ENCODE results near the gene TENM4. TPM values are rescaled to one million over a fixed set of nuclear protein-coding genes. Genes with fewer than 3 reads are reported as not detected.

Gene TENM4
- total RNA-seq, 8 experiments from 2014 or later, result 0.59 to 82.2 (median 24.2) TPM

DNA sequence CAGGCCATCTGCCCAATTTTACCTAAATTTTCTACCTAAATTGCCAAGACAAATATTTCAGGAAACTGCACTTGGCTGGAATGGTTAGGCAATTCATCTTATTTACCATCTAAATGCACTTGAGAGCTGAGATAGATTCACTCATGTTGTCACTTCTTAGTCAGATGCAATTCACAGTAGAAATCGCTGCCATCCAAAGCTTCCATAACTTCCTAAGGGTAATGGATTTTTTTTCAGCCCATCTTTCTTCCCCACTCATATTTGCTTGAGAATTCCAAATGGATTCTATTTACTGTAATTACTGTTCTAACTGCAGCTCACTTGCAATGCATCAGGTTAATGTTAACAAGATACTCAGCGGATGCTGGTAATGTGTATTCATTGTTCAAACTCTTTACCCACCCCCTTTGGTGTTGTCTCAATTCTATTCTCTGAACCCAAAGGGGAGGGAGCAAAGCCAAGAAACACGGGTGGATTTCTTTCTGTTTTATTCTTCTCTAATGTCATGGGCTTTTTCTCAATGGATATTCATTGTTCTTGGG lies 96.0 kb downstream of the TENM4 start:
- peak in 4 of 8 experiments; percentile 30 to 62 (median 43) for ATAC-seq (replicated peaks in 6 of 8)

GRCh38 chr11:79342686-79343085 lies 98.1 kb downstream of the TENM4 start:
- Histone ChIP-seq H3K4me3 (no peak overlapping the region), H3K27ac (no peak overlapping the region), H3K4me1 (replicated peaks in 1 of 2) (peaks cover 15 to 19% of the 10 kb centered on the region in 2 donors)
- WGBS, 10 experiments, result 58 to 100% (median 89%) methylated on average over 1 to 6 of the region's 6 CpGs; no CpG with 5 or more reads in 4 of the 10 experiments
- in situ Hi-C loops (cut with MboI; ENCODE audit: low pct_unique_long_range_greater_than_20kb in 2 of 9, low sequenced_read_pairs in 9 of 9, unreplicated experiment in 9 of 9), result no loop called here
- no peak for ATAC-seq (replicated peaks in 6 of 8)

More for the DNA sequence above, 96.0 kb downstream of the TENM4 start:
- in situ Hi-C loops (cut with MboI; ENCODE audit: low pct_unique_long_range_greater_than_20kb in 2 of 9, low sequenced_read_pairs in 9 of 9, unreplicated experiment in 9 of 9), result no loop called here
- Histone ChIP-seq H3K4me1 (replicated peaks in 1 of 2) (peaks cover 14 to 19% of the 10 kb centered on the region in 2 donors), H3K27ac (no peak overlapping the region), H3K4me3 (no peak overlapping the region)
- 0 to 69% (median 39%) methylated on average over 2 to 3 of the region's 3 CpGs for WGBS, 10 experiments

DNA sequence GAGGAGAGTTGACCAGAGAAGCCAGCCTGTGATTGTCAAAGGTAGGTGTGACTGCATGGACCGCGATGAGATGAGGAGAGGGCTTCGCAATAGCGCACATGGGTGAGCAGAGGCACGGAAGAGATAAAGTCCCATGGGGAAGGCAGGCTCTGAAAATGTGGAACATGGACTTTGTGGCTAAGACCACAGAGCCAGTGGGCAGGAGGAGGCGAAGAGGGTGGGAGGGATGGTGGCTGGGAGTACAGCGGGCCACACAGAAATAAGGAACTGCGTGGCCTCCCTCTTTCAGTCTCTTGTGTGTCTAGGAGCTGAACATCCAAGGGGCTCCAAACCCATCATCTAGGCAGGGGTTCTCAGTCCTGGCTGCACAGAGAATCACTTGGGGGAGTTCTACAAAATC lies 98.6 kb downstream of the TENM4 start:
- in situ Hi-C loops (cut with MboI; ENCODE audit: low pct_unique_long_range_greater_than_20kb in 2 of 9, low sequenced_read_pairs in 9 of 9, unreplicated experiment in 9 of 9), result no loop called here
- no peak overlapping the region for H3K4me3 ChIP-seq
- no peak for ATAC-seq (replicated peaks in 6 of 8)
- WGBS, 10 experiments, result 40 to 100% (median 92%) methylated on average over 3 to 5 of the region's 8 CpGs; no CpG with 5 or more reads in 6 of the 10 experiments
- H3K4me1 ChIP-seq (replicated peaks in 1 of 2), result peaks cover 19 to 20% of the 10 kb centered on the region in 2 donors
- no peak overlapping the region for H3K27ac ChIP-seq

DNA sequence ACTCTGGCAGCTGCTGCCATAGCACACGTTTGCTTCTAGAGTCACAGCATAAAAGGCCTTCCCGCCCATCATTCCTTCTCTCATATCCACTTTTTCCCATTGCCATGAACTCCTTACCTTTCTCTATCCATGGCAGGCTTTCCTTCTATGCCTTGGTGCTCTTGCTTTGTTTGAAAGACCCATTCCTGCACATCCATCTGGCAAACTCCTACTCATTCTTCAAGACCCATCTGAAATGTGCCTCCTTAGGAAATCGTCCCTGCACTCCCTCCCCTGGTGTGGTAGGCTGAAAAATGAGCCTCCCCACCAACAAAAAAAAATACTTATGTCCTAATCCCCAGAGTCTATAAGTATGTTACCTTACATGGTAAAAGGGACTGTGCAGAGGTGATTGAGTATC lies 100.3 kb downstream of the TENM4 start:
- WGBS, 10 experiments, result 21 to 100% (median 82%) methylated on average over 2 to 3 of the region's 3 CpGs; no CpG with 5 or more reads in 5 of the 10 experiments
- Histone ChIP-seq H3K4me1 (replicated peaks in 1 of 2) (peaks cover 10 to 18% of the 10 kb centered on the region in 2 donors), H3K4me3 (no peak overlapping the region), H3K27ac (no peak overlapping the region)
- in situ Hi-C loops (cut with MboI; ENCODE audit: low pct_unique_long_range_greater_than_20kb in 2 of 9, low sequenced_read_pairs in 9 of 9, unreplicated experiment in 9 of 9), result no loop called here
- no peak for ATAC-seq (replicated peaks in 6 of 8)

GRCh38 chr11:79336797-79337517 lies 103.9 kb downstream of the TENM4 start:
- in situ Hi-C loops (cut with MboI; ENCODE audit: low pct_unique_long_range_greater_than_20kb in 2 of 9, low sequenced_read_pairs in 9 of 9, unreplicated experiment in 9 of 9), result no loop called here
- WGBS, 10 experiments, result 7 to 100% (median 51%) methylated on average over 1 to 5 of the region's 6 CpGs
- Histone ChIP-seq H3K27ac (no peak overlapping the region), H3K4me1 (replicated peaks in 1 of 2) (peaks cover 4 to 11% of the 10 kb centered on the region in 2 donors), H3K4me3 (no peak overlapping the region)
- peak in 7 of 8 experiments; percentile 62 to 86 (median 69) for ATAC-seq (replicated peaks in 6 of 8)

GRCh38 chr11:79335681-79336080 lies 105.1 kb downstream of the TENM4 start:
- no peak for ATAC-seq (replicated peaks in 6 of 8)
- WGBS, 10 experiments, result 40 to 100% (median 83%) methylated on average over 1 to 3 of the region's 3 CpGs; no CpG with 5 or more reads in 2 of the 10 experiments
- in situ Hi-C loops (cut with MboI; ENCODE audit: low pct_unique_long_range_greater_than_20kb in 2 of 9, low sequenced_read_pairs in 9 of 9, unreplicated experiment in 9 of 9), result no loop called here

DNA sequence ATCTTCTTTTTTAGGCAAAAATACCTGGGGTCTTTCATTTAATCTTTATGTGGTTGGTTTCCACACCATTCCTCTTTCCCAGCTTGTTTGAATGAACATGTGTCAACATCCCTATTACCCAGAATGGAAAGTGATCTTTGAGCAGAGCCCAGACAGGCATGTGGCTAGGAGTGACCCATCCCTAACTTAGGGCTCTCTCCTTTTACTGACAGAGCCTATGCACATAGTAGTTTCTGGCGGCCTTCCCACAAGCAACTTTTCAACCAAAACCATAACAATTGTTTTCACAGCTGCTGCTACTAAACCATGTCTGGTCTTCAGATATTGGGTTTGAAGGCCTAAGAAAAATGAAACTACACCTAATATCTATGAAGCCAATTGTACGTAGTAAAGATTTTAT lies 107.5 kb downstream of the TENM4 start:
- peak in 2 of 8 experiments; percentile 66 to 91 for ATAC-seq (replicated peaks in 6 of 8)
- H3K4me3 ChIP-seq, result no peak overlapping the region
- in situ Hi-C loops (cut with MboI; ENCODE audit: low pct_unique_long_range_greater_than_20kb in 2 of 9, low sequenced_read_pairs in 9 of 9, unreplicated experiment in 9 of 9), result no loop called here
- H3K4me1 ChIP-seq (replicated peaks in 1 of 2), result peaks cover 29 to 34% of the 10 kb centered on the region in 2 donors
- WGBS, 10 experiments, result 38 to 100% (median 90%) methylated on average over 1 to 2 of the region's 2 CpGs; no CpG with 5 or more reads in 4 of the 10 experiments
- no peak overlapping the region for H3K27ac ChIP-seq

More at GRCh38 chr11:79335681-79336080, 105.1 kb downstream of the TENM4 start:
- Histone ChIP-seq H3K4me3 (no peak overlapping the region), H3K27ac (no peak overlapping the region), H3K4me1 (replicated peaks in 1 of 2) (peaks cover 16 to 24% of the 10 kb centered on the region in 2 donors)

DNA sequence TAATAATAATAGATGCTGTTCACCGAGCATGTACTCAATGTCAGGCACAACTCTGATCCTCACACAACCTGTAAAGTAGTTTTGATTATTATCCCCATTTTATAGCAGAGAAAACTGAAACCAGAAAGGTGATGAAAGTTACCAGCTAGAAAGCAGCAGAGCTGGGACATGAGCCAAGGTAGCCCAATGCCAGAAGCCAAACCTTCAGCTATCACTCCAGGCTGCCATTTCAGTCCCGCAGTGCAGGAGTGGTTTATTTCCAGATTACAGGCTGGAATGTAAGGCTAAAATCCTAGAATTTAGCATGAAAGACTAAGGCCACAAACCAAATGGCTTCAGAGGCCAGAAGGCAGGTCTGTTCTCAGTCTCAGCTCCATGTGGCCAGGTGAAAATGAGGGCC lies 108.8 kb downstream of the TENM4 start:
- Histone ChIP-seq H3K4me1 (replicated peaks in 1 of 2) (peaks cover 26 to 29% of the 10 kb centered on the region in 2 donors), H3K27ac (no peak overlapping the region), H3K4me3 (no peak overlapping the region)
- no peak for ATAC-seq (replicated peaks in 6 of 8)
- in situ Hi-C loops (cut with MboI; ENCODE audit: low pct_unique_long_range_greater_than_20kb in 2 of 9, low sequenced_read_pairs in 9 of 9, unreplicated experiment in 9 of 9), result no loop called here
- WGBS, 10 experiments, result 0 to 100% (median 58%) methylated on average over 1 to 2 of the region's 2 CpGs; no CpG with 5 or more reads in 1 of the 10 experiments

- 0 to 58% (median 31%) methylated on average over 1 to 4 of the region's 5 CpGs; no CpG with 5 or more reads in 4 of the 10 experiments for WGBS, 10 experiments
- Histone ChIP-seq H3K27ac (peak overlapping the region; percentile 11 to 32), H3K4me3 (no peak overlapping the region), H3K4me1 (replicated peaks in 1 of 2) (peaks cover 25 to 29% of the 10 kb centered on the region in 2 donors)
- in situ Hi-C loops (cut with MboI; ENCODE audit: low pct_unique_long_range_greater_than_20kb in 2 of 9, low sequenced_read_pairs in 9 of 9, unreplicated experiment in 9 of 9), result no loop called here
- ATAC-seq (replicated peaks in 6 of 8), result peak in 5 of 8 experiments; percentile 94 to 98 (median 96)
Observed at GRCh38 chr11:79331203-79331901, 109.5 kb downstream of the TENM4 start.

DNA sequence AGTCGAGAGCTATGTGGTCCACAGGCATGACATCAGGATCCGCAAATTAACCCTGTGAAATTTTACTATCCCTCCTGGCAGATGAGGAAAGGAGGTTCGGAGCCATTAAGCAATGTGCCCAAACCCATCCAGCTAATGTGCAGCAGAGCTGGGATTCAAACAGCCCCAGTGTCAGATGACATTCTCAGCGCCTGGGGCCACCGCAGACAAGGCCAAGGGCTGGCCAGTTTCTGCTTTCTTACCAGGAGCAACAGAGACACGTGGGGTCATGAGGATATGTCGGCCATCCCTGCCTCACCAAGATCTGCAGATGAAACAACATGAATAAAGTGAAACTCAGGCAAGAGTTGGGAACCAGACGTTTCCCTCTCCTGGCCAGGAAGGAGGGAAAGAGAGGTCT lies 110.2 kb downstream of the TENM4 start:
- ATAC-seq (replicated peaks in 6 of 8), result peak in 1 of 8 experiments; percentile 62
- Histone ChIP-seq H3K4me3 (no peak overlapping the region), H3K4me1 (replicated peaks in 1 of 2) (peaks cover 25 to 29% of the 10 kb centered on the region in 2 donors), H3K27ac (peak overlapping the region; percentile 9 to 32)
- 3 to 80% (median 72%) methylated on average over 1 to 7 of the region's 8 CpGs; no CpG with 5 or more reads in 4 of the 10 experiments for WGBS, 10 experiments
- in situ Hi-C loops (cut with MboI; ENCODE audit: low pct_unique_long_range_greater_than_20kb in 2 of 9, low sequenced_read_pairs in 9 of 9, unreplicated experiment in 9 of 9), result no loop called here

DNA sequence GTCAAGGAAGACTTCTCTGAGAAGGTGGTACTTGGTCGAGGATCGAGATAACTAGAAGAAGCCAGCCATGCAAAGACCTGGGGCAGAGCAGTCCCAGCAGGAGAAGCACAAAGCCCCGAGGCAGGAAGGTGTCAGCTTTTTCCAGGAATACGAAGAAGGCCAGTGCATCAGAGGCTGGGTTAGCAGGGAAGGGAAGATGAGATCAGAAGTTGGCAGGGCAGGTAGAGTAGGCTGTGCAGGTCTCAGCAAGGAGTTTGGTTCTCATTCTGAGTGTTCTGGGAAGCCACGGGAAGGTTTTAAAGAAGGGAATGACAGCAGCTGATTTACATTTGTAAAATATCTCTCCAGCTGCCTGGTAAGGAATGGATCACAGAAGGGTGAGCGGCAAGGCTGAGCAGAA lies 111.3 kb downstream of the TENM4 start:
- ATAC-seq (replicated peaks in 6 of 8), result peak in 1 of 8 experiments; percentile 39
- Histone ChIP-seq H3K27ac (no peak overlapping the region), H3K4me1 (replicated peaks in 1 of 2) (peaks cover 25 to 33% of the 10 kb centered on the region in 2 donors), H3K4me3 (no peak overlapping the region)
- in situ Hi-C loops (cut with MboI; ENCODE audit: low pct_unique_long_range_greater_than_20kb in 2 of 9, low sequenced_read_pairs in 9 of 9, unreplicated experiment in 9 of 9), result no loop called here
- 41 to 100% (median 78%) methylated on average over 1 to 6 of the region's 6 CpGs; no CpG with 5 or more reads in 1 of the 10 experiments for WGBS, 10 experiments

DNA sequence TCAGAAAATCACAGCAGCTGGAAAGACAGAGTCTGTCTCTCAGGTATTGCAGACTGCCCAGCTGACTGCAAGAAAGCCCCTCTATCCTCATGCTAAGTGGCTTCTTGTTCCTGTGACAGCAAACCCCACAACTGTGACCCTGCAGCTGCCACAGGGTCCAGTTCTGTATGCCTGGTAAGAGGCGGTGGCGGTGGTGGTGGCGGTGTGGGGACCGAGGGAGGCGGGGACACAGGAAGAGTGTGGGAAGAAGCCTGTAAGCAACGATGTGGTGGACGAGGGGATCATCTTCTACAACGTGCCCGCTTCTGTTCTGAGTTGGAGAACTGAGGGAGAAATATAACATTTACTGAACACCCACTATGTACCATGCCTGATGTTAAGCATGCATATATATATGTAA lies 112.4 kb downstream of the TENM4 start:
- ATAC-seq (replicated peaks in 6 of 8), result no peak
- no peak overlapping the region for H3K4me3 ChIP-seq
- H3K4me1 ChIP-seq (replicated peaks in 1 of 2), result peaks cover 25 to 37% of the 10 kb centered on the region in 2 donors
- WGBS, 10 experiments, result 80% methylated on average over 2 of the region's 9 CpGs; no CpG with 5 or more reads in 9 of the 10 experiments
- no peak overlapping the region for H3K27ac ChIP-seq
- in situ Hi-C loops (cut with MboI; ENCODE audit: low pct_unique_long_range_greater_than_20kb in 2 of 9, low sequenced_read_pairs in 9 of 9, unreplicated experiment in 9 of 9), result no loop called here

GRCh38 chr11:79325851-79326250 lies 115.0 kb downstream of the TENM4 start:
- 17 to 95% (median 84%) methylated on average over 1 to 10 of the region's 10 CpGs; no CpG with 5 or more reads in 2 of the 10 experiments for WGBS, 10 experiments
- no peak overlapping the region for H3K4me3 ChIP-seq
- in situ Hi-C loops (cut with MboI; ENCODE audit: low pct_unique_long_range_greater_than_20kb in 2 of 9, low sequenced_read_pairs in 9 of 9, unreplicated experiment in 9 of 9), result no loop called here

More at GRCh38 chr11:79325851-79326250, 115.0 kb downstream of the TENM4 start:
- ATAC-seq (replicated peaks in 6 of 8), result no peak
- Histone ChIP-seq H3K4me1 (replicated peaks in 1 of 2) (peaks cover 25 to 45% of the 10 kb centered on the region in 2 donors), H3K27ac (no peak overlapping the region)

Data from motor neuron (in vitro differentiated cells).